Measurements from ENCODE around the gene ELOVL1.
"Not testable (repeated sequence)": the region's sequence is repeated elsewhere in the genome, so short reads cannot be mapped to it uniquely, and the experiment has no call there.

Gene ELOVL1

GRCh38 chr1:43367904-43368645, at the start of gene ELOVL1:
ELOVL1 (minus strand) TSS chr1:43368011; CDS start chr1:43365609, 2,402 bp downstream.
- peak; percentile 83 for DNase-seq

GRCh38 chr1:43415901-43416300, 48.1 kb upstream of the ELOVL1 start:
- no peak for DNase-seq

GRCh38 chr1:43414634-43415223, 46.9 kb upstream of the ELOVL1 start:
- DNase-seq: peak; percentile 69

GRCh38 chr1:43413426-43413825, 45.6 kb upstream of the ELOVL1 start:
- not testable (repeated sequence) for DNase-seq

GRCh38 chr1:43410571-43410970, 42.8 kb upstream of the ELOVL1 start:
- DNase-seq: no peak

GRCh38 chr1:43405876-43406234, 38.0 kb upstream of the ELOVL1 start:
- no peak for DNase-seq

- DNase-seq: no peak
Measured at GRCh38 chr1:43405219-43405875, 37.5 kb upstream of the ELOVL1 start.

GRCh38 chr1:43404353-43404752, 36.5 kb upstream of the ELOVL1 start:
- no peak for DNase-seq

GRCh38 chr1:43402089-43402865, 34.5 kb upstream of the ELOVL1 start:
- DNase-seq: no peak

- DNase-seq: not testable (repeated sequence)
Measured at GRCh38 chr1:43400441-43400840, 32.6 kb upstream of the ELOVL1 start.

- DNase-seq: no peak
Measured at GRCh38 chr1:43398227-43398626, 30.4 kb upstream of the ELOVL1 start.

- no peak for DNase-seq
Measured at GRCh38 chr1:43396059-43396458, 28.2 kb upstream of the ELOVL1 start.

- DNase-seq: no peak
Measured at GRCh38 chr1:43395523-43395922, 27.7 kb upstream of the ELOVL1 start.

GRCh38 chr1:43392702-43393101, 24.9 kb upstream of the ELOVL1 start:
- DNase-seq: no peak

GRCh38 chr1:43389326-43390313, 21.8 kb upstream of the ELOVL1 start, which contains the start of the genes MED8 and SZT2:
MED8 (minus strand) TSS chr1:43389800; CDS start chr1:43389764, 36 bp downstream.
SZT2 (plus strand) TSS chr1:43389899; CDS start chr1:43389969, 70 bp downstream.
- DNase-seq: peak; percentile 94

GRCh38 chr1:43388613-43389012, 20.8 kb upstream of the ELOVL1 start:
- no peak for DNase-seq

GRCh38 chr1:43387976-43388599, 20.3 kb upstream of the ELOVL1 start:
- DNase-seq: no peak

GRCh38 chr1:43386676-43387075, 18.9 kb upstream of the ELOVL1 start:
- DNase-seq: no peak

- no peak for DNase-seq
Measured at GRCh38 chr1:43383449-43383848, 15.6 kb upstream of the ELOVL1 start.

- DNase-seq: no peak
Measured at GRCh38 chr1:43382027-43382779, 14.4 kb upstream of the ELOVL1 start.

- no peak for DNase-seq
Measured at GRCh38 chr1:43381612-43382011, 13.8 kb upstream of the ELOVL1 start.
